Measurements from ENCODE around the gene C1QC.

C1QC gene

GRCh38 chr1:22643381-22643780, at the start of gene C1QC:
Gene C1QC, plus strand, starts transcription at chr1:22643633. Its CDS starts 391 bp downstream, at chr1:22644024.
- DNase-seq (ENCODE audit: low spot score): no peak

GRCh38 chr1:22594396-22594795, 49.0 kb upstream of the C1QC start:
- no peak for DNase-seq (ENCODE audit: low spot score)

GRCh38 chr1:22595108-22595507, 48.3 kb upstream of the C1QC start:
- no peak for DNase-seq (ENCODE audit: low spot score)

GRCh38 chr1:22597301-22597965, 46.0 kb upstream of the C1QC start:
- no peak for DNase-seq (ENCODE audit: low spot score)

- DNase-seq (ENCODE audit: low spot score): no peak
These were observed 45.4 kb upstream of the C1QC start for GRCh38 chr1:22597996-22598395.

GRCh38 chr1:22598736-22599135, 44.7 kb upstream of the C1QC start:
- no peak for DNase-seq (ENCODE audit: low spot score)

- no peak for DNase-seq (ENCODE audit: low spot score)
These were observed 43.2 kb upstream of the C1QC start for GRCh38 chr1:22600071-22600816.

GRCh38 chr1:22600817-22601605, 42.4 kb upstream of the C1QC start:
- DNase-seq (ENCODE audit: low spot score): no peak

GRCh38 chr1:22601610-22602009, 41.8 kb upstream of the C1QC start:
- DNase-seq (ENCODE audit: low spot score): no peak

GRCh38 chr1:22602060-22602740, 41.2 kb upstream of the C1QC start:
- no peak for DNase-seq (ENCODE audit: low spot score)

GRCh38 chr1:22606161-22606560, 37.3 kb upstream of the C1QC start:
- no peak for DNase-seq (ENCODE audit: low spot score)

GRCh38 chr1:22607154-22607553, 36.3 kb upstream of the C1QC start:
- no peak for DNase-seq (ENCODE audit: low spot score)

GRCh38 chr1:22608361-22608760, 35.1 kb upstream of the C1QC start:
- DNase-seq (ENCODE audit: low spot score): no peak

- DNase-seq (ENCODE audit: low spot score): no peak
These were observed 34.1 kb upstream of the C1QC start for GRCh38 chr1:22609291-22609690.

GRCh38 chr1:22611530-22611947, 31.9 kb upstream of the C1QC start:
- peak; percentile 82 for DNase-seq (ENCODE audit: low spot score)

GRCh38 chr1:22612671-22613571, 30.5 kb upstream of the C1QC start:
- DNase-seq (ENCODE audit: low spot score): no peak

- no peak for DNase-seq (ENCODE audit: low spot score)
These were observed 29.9 kb upstream of the C1QC start for GRCh38 chr1:22613572-22613918.

GRCh38 chr1:22613951-22614350, 29.5 kb upstream of the C1QC start:
- no peak for DNase-seq (ENCODE audit: low spot score)

GRCh38 chr1:22615886-22616285, 27.5 kb upstream of the C1QC start:
- DNase-seq (ENCODE audit: low spot score): no peak

GRCh38 chr1:22616571-22616970, 26.9 kb upstream of the C1QC start:
- no peak for DNase-seq (ENCODE audit: low spot score)

- DNase-seq (ENCODE audit: low spot score): no peak
These were observed 25.4 kb upstream of the C1QC start for GRCh38 chr1:22618056-22618455.
